NCI-H1930 (cell line): ENCODE results near the gene WDR70.
"Not testable (repeated sequence)": the region's sequence is repeated elsewhere in the genome, so short reads cannot be mapped to it uniquely, and the experiment has no call there.

ENCODE experiments used
- DNase-seq, 2 experiments: peaks; one replicate each; lab custom pipeline; 2025; lab: John Stamatoyannopoulos, UW

WDR70 gene

GRCh38 chr5:37685816-37686215, 306.7 kb downstream of the WDR70 start:
- DNase-seq: no peak

GRCh38 chr5:37688925-37689324, 309.8 kb downstream of the WDR70 start:
- not testable (repeated sequence) for DNase-seq

DNA sequence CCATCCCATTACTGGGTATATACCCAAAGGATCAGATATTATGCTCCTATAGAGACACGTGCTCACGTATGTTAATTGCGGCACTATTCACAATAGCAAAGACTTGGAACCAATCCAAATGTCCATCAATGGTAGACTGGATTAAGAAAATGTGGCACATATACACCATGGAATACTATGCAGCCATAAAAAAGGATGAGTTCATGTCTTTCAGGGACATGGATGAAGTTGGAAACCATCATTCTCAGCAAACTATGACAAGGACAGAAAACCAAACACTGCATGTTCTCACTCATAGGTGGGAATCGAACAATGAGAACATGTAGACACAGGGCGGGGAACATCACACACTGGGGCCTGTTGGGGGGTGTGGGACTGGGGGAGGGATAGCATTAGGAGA, 315.2 kb downstream of the WDR70 start:
- not testable (repeated sequence) for DNase-seq

GRCh38 chr5:37694867-37695266, 315.7 kb downstream of the WDR70 start:
- no peak for DNase-seq

DNA sequence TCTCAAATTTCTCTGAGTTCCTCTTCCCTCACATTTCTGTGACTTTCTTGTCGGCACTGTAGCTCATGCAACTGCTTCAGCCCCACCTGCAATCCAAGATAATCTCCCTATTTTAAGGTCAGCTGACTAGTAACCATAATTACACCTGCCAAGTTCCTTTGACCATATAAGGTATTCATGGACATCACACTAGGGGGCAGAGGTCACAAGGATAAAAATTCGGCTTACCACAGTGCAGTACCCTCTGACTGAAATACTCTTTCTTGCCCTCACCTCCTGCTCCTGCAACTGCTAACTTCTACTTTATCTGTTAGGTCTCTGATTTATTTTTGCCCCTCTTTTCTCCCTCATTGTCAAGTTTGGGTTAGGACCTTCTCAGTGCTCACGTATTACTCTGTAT, 316.5 kb downstream of the WDR70 start:
- no peak for DNase-seq

DNA sequence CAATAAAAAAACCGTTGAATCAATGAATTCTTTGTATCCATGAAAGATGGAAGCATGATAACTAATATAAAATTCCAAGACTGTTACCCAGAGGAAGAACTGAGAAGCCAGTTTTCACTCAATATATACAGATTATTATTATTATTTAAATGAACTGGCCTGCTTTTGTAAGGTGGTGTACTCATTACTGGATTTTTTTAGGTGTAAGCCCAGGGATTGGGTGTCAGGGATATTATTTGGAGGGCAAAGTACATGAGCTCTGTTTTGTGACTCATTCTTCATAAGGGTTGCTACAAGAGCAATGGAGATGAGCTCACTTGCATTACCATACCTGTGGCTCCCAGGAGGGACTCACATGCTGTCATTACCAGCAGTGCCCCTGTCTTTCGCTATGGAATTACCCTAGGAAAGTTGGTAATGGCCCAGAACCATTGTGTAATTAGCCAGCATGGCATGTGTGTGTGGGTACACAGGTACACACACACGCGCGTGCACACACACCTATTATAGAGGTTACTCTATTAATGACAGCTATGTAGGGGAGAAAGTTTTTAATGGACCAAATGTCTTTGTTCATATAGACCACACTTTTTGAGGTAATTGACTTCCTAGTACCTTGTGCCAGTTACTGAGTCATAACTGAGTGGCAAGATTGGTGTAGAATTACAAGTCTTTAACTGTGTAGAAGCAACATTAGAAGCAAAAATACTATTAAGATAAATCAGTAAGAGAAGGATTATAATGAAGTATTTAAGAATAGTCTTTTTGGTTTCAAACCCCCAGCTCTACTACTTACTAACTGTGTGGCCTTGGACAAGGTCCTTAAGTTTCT, 317.3 kb downstream of the WDR70 start:
- DNase-seq: no peak

- DNase-seq: no peak
These were observed 322.8 kb downstream of the WDR70 start for GRCh38 chr5:37701868-37702267.

DNA sequence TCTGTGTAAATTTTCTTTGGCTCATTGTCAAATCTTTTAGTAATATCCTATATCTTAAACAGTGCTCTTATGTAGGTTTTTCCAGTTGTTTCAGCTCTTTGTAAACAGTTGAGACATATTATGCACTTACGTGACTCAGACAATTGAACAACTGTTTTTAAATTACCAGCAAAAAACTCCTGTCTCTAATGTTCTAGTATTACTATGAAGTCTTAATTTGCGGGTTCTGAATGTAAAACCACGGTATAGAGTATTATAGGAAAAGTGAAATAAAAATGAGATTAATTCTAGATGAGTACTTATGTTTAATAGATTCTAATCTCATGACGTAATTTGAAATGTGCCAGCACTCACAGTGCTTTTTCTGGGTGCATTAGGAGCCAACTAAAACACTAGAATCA, 324.7 kb downstream of the WDR70 start:
- DNase-seq: no peak

- DNase-seq: no peak
These were observed 325.3 kb downstream of the WDR70 start for GRCh38 chr5:37704406-37704805.

DNA sequence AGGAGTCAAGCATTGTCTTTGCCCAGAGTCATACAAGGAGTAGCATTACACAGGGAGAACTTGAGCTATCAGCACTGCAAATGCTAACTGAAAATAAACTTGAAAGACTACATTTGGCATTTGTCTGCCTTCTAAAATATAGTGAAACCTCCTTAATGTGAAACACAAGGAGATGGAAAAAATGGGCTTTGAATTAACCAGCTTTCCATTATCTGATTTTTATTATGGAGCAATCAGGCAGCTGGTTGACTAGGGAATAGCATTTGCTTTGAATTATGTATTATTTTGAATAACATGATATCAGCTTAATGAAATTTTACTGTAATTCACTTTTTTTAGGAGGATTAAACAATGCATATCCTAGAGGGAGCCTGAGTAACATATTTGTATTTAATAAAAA, 329.9 kb downstream of the WDR70 start:
- no peak for DNase-seq

DNA sequence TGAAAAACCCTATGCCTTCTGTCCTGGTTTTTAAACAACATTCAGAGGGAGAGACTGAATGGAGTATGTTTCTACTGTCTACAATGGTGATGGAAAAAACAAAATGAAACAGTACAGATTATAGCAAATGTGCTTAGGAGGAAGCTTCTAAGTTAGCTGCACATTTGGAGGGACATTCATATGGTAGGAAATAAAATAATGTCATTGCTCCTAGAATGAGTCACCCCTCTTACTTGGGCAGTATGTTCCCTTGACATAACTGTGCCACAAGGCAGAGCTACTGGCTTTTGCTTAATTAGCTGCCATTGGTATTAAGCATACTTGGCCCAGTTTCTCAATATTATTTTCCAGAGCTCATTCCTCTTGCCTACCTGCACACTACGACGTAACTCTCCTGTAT, 331.8 kb downstream of the WDR70 start:
- no peak for DNase-seq

- DNase-seq: no peak
These were observed 333.6 kb downstream of the WDR70 start for GRCh38 chr5:37712750-37713149.

- DNase-seq: no peak
These were observed 335.6 kb downstream of the WDR70 start for GRCh38 chr5:37714756-37715155.

- no peak for DNase-seq
These were observed 336.2 kb downstream of the WDR70 start for GRCh38 chr5:37715361-37715760.

DNA sequence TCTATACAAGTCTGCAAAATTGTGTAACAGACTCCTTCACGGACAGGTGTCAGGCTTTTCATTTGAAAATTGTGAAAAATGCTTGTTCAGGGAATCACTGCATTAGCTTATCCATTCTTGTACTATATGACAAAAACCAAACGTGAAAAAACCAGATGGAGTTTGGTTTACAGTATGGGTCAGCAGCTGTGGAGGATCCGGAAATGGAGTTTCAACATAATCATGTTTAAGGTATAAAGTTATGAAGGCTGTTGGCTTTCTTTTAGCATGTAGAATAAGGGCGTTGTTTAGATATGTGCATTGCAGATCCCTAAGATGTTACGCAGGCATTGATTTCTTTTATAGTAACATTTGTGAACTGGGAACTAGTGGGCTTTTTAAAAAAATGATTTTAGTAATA, 336.9 kb downstream of the WDR70 start:
- DNase-seq: no peak

DNA sequence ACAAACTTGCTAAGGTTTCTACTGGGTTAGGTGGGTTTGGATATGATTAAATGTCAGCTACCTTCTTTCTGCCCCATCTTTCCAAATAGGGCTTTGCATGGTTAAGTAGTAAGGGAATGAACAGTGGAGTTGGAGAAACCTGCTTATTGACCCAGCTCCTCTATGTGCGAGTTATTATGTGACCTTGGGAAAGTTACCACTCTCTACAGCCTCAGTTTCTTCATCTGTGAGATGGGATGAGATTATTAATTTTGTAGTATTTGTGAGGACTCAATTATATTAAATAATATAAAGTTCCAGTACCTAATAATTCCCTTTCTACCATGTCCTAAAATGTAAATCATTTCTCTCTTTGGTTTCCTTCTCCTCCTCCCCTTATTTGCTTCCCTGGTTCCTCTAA, 337.3 kb downstream of the WDR70 start:
- DNase-seq: no peak

DNA sequence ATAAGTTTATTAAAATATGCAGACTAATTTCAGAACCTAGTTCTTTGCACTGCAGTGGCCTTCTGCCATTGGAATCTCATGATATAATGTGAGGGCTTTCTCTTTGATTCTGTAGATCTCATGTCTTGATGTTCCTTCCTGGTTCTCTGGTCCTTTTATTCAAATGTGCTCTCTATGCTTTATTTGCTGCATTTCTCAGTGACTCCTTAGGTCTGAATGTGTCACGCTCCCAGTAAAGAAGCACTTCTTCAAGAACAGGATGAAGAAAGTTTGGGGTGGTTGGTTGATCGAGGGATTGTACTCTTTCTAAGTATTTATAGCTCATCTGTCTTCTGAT, 338.1 kb downstream of the WDR70 start:
- no peak for DNase-seq

- peak in 1 of 2 experiments; percentile 8 for DNase-seq
These were observed 338.7 kb downstream of the WDR70 start for GRCh38 chr5:37717613-37718431.

GRCh38 chr5:37720550-37720952, 341.4 kb downstream of the WDR70 start:
- DNase-seq: no peak

GRCh38 chr5:37721447-37721871, 342.3 kb downstream of the WDR70 start:
- DNase-seq: no peak

DNA sequence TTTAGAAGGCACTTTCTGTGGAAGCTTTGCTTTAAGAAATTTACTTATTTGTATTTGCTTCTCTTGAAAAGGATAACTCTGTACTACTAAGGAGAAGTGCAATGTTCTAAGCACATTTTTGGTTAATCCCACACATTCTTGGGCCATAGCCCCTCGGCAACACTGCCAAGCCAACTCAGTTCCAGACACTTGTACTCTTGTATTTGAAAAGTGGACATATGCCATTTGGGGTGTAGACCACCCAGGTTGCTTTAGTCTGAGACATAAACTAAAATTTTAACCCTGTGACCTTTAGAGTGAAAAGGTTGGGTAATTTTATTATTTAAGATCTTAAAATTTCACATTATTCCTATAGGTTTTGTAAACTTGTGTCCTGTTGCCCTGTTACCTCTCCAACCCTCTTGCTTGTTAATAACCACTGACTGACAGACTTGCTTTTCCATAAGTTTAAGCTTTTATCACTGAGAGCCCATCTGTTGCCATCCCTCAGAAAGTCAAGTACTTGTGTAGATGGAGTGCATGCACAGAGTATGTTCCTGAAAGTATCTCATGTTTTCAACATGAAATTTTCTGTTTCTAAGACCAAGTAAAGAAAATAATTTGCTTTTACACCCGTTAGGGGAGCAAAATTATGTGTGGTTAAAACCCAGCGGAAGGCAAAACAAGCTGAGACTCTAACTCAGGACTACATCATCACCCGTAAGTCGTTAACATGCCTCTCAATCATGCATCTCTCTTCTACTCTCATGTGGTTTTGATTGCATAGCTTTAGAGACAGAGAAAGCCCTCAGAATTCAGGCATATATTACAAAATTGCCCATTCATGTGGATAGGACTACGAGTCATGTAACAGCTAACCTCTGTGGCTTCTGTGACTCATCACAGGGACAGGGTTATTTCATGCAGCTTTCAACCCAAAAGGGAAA, 343.4 kb downstream of the WDR70 start:
- DNase-seq: no peak
